ENCODE data around the gene TARS3. TPM values are rescaled to one million over a fixed set of nuclear protein-coding genes. Genes with fewer than 3 reads are reported as not detected.

TARS3 gene
- total and polyA plus RNA-seq, 2 donors (not counting 1 experiment from before 2014, with no cell fraction given): 9.7 to 27.0 TPM

GRCh38 chr15:101618851-101619614, 105.2 kb downstream of the TARS3 start:
- Histone ChIP-seq H3K4me2 (replicated peaks; ENCODE audit: low read depth, low read length, poor library complexity, severe bottlenecking) (no peak overlapping the region), H3K9ac (ENCODE audit: low read length) (no peak overlapping the region), H3K9me3 (ENCODE audit: control extremely low read depth in 1 of 3, control insufficient read depth in 2 of 3, insufficient read depth in 1 of 3, low read length in 2 of 3) (peaks cover 0 to 3% (median 0%) of the 10 kb centered on the region in 3 donors), H3K4me3 (ENCODE audit: control extremely low read depth in 1 of 5, extremely low read depth in 1 of 5, insufficient read depth in 1 of 5, low read depth in 2 of 5, low read length in 4 of 5) (no peak overlapping the region), H3K79me2 (ENCODE audit: control insufficient read depth, insufficient read depth, low read length) (no peaks in the 10 kb centered on the region), H3K27ac (ENCODE audit: low read length in 2 of 2) (no peak overlapping the region), H3K27me3 (replicated peaks in 1 of 4; ENCODE audit: control extremely low read depth in 1 of 4, control insufficient read depth in 3 of 4, insufficient read depth in 4 of 4, low read length in 3 of 4) (no peaks in the 10 kb centered on the region), H3K36me3 (replicated peaks in 1 of 2; ENCODE audit: control extremely low read depth in 1 of 2, control insufficient read depth in 1 of 2, extremely low read depth in 1 of 2, insufficient read depth in 2 of 2, low read length in 1 of 2) (peaks cover 0 to 9% of the 10 kb centered on the region in 2 experiments), H4K20me1 (ENCODE audit: control insufficient read depth, insufficient read depth, low read length, poor library complexity, severe bottlenecking) (no peaks in the 10 kb centered on the region), H2AFZ (ENCODE audit: insufficient read depth, low read depth, low read length, poor library complexity, severe bottlenecking) (no peak overlapping the region), H3K4me1 (ENCODE audit: control insufficient read depth in 2 of 2, insufficient read depth in 2 of 2, low read length in 2 of 2) (peaks cover 0 to 4% of the 10 kb centered on the region in 2 donors)
- intact Hi-C loops (cut with micrococcal nuclease): no loop called here
- no peaks in the 10 kb centered on the region for H3K27me3 Mint-ChIP-seq
- 35% methylated on average over 11 of the region's 13 CpGs for WGBS (ENCODE audit: insufficient coverage)
- ATAC-seq (ENCODE audit: low read depth) (no peak), DNase-seq (no peak)
- no peak overlapping the region for H3K4me3 Mint-ChIP-seq
- ChIA-PET CTCF (no interaction called here), POLR2A (no interaction called here)
- peaks cover 9% of the 10 kb centered on the region for H3K9me3 Mint-ChIP-seq (ENCODE audit: insufficient read depth)
- H3K27ac Mint-ChIP-seq: no peak overlapping the region
- no peak for TF ChIP-seq EZH2 (IDR thresholded peaks at IDR 0.05; ENCODE audit: borderline replicate concordance, insufficient read depth, low read depth, low read length, poor library complexity, severe bottlenecking)
- TF ChIP-seq CTCF (IDR thresholded peaks at IDR 0.05): no peak
- peaks cover 3% of the 10 kb centered on the region for H3K4me1 Mint-ChIP-seq

DNA sequence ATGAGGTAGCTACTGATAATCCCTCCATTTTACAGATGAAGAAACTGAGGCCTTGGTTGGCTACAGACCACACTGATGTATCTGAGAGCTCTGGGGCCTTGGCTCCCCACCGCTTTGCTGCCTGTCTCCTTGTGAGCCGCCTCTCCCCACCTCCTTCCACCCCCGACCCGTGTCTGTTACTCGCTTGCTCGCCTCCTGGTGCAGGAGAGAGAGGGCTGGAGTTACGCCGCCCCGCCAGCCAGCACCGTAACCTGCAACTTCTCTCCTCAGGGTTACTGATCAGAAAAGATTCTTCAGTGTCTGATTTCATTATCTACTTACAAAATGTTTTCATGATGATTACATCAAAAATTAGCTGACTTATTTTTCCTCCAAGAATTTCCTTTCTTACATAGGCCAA, 106.2 kb downstream of the TARS3 start:
- peaks cover 3% of the 10 kb centered on the region for H3K4me1 Mint-ChIP-seq
- intact Hi-C loops (cut with micrococcal nuclease): no loop called here
- Histone ChIP-seq H3K4me2 (replicated peaks; ENCODE audit: low read depth, low read length, poor library complexity, severe bottlenecking) (no peak overlapping the region), H3K27me3 (replicated peaks in 1 of 4; ENCODE audit: control extremely low read depth in 1 of 4, control insufficient read depth in 3 of 4, insufficient read depth in 4 of 4, low read length in 3 of 4) (no peaks in the 10 kb centered on the region), H3K79me2 (ENCODE audit: control insufficient read depth, insufficient read depth, low read length) (no peaks in the 10 kb centered on the region), H3K4me3 (ENCODE audit: control extremely low read depth in 1 of 5, extremely low read depth in 1 of 5, insufficient read depth in 1 of 5, low read depth in 2 of 5, low read length in 4 of 5) (no peak overlapping the region), H3K4me1 (ENCODE audit: control insufficient read depth in 2 of 2, insufficient read depth in 2 of 2, low read length in 2 of 2) (peaks cover 0 to 4% of the 10 kb centered on the region in 2 donors), H3K36me3 (replicated peaks in 1 of 2; ENCODE audit: control extremely low read depth in 1 of 2, control insufficient read depth in 1 of 2, extremely low read depth in 1 of 2, insufficient read depth in 2 of 2, low read length in 1 of 2) (peaks cover 0 to 5% of the 10 kb centered on the region in 2 experiments), H4K20me1 (ENCODE audit: control insufficient read depth, insufficient read depth, low read length, poor library complexity, severe bottlenecking) (no peaks in the 10 kb centered on the region), H3K9ac (ENCODE audit: low read length) (no peak overlapping the region), H3K9me3 (ENCODE audit: control extremely low read depth in 1 of 3, control insufficient read depth in 2 of 3, insufficient read depth in 1 of 3, low read length in 2 of 3) (no peaks in the 10 kb centered on the region), H3K27ac (ENCODE audit: low read length in 2 of 2) (no peak overlapping the region), H2AFZ (ENCODE audit: insufficient read depth, low read depth, low read length, poor library complexity, severe bottlenecking) (no peak overlapping the region)
- ChIA-PET POLR2A (no interaction called here), CTCF (no interaction called here)
- H3K9me3 Mint-ChIP-seq (ENCODE audit: insufficient read depth): peaks cover 5% of the 10 kb centered on the region
- H3K4me3 Mint-ChIP-seq: no peak overlapping the region
- WGBS (ENCODE audit: insufficient coverage): no CpG with 5 or more reads among the region's 10 CpGs
- TF ChIP-seq CTCF (IDR thresholded peaks at IDR 0.05): no peak
- TF ChIP-seq EZH2 (IDR thresholded peaks at IDR 0.05; ENCODE audit: borderline replicate concordance, insufficient read depth, low read depth, low read length, poor library complexity, severe bottlenecking): no peak
- ATAC-seq (ENCODE audit: low read depth) (no peak), DNase-seq (no peak)
- H3K27me3 Mint-ChIP-seq: no peaks in the 10 kb centered on the region
- no peak overlapping the region for H3K27ac Mint-ChIP-seq
